Panc1 (cell line): ENCODE measurements around the gene ATG4A. TPM values are rescaled to one million over a fixed set of nuclear protein-coding genes. Genes with fewer than 3 reads are reported as not detected.

Source experiments
- ATAC-seq: fragments of 200-7000 bp; cut with Tn5 transposase; 2 replicates; pipeline ENCODE4 v1.9.1; 2020; ENCODE audit warnings: mild to moderate bottlenecking, moderate library complexity
- BruUV-seq: library from RNA; stranded (reverse); fragments of 400-500 nt; replicated peaks from 2 replicates; lab custom pipeline; 2021; lab: Mats Ljungman, UMichigan
- CTCF ChIA-PET: fragments of 300-600 bp; sonication (Branson Sonifier 250); formaldehyde crosslinking; loops from one replicate; lab custom pipeline; 2022; ENCODE audit warnings: antibody characterized with exemption; lab: Charles Lee
- POLR2A ChIA-PET: fragments of 300-600 bp; sonication (Branson Sonifier 250); formaldehyde crosslinking; loops from one replicate; lab custom pipeline; 2022; ENCODE audit warnings: antibody characterized with exemption; lab: Charles Lee
- DNase-seq: peaks from one replicate; pipeline ENCODE4 v3.0.0-alpha.2; 2010; ENCODE audit warnings: low read depth, low spot score
- H3K27ac ChIP-seq: 2 replicates; pipeline ENCODE4 v1.5.1; 2011; ENCODE audit warnings: mild to moderate bottlenecking, low read length, inconsistent platforms
- H3K27me3 ChIP-seq: fragments of 200-500 bp; sonication (Bioruptor generic); 2 replicates; pipeline ENCODE4 v1.6.0; 2014; ENCODE audit warnings: low read length, inconsistent platforms; ENCODE audit not compliant: control insufficient read depth, insufficient read depth
- H3K36me3 ChIP-seq: fragments of 200-500 bp; sonication (Bioruptor generic); 2 replicates; pipeline ENCODE4 v1.5.1; 2014; ENCODE audit warnings: inconsistent platforms, mild to moderate bottlenecking, low read length, moderate library complexity; ENCODE audit not compliant: control insufficient read depth, insufficient read depth
- H3K4me1 ChIP-seq: 2 replicates; pipeline ENCODE4 v1.5.1; 2011; ENCODE audit warnings: inconsistent platforms, mild to moderate bottlenecking, low read length, moderate library complexity; ENCODE audit not compliant: control insufficient read depth, insufficient read depth
- H3K4me3 ChIP-seq, 2 experiments: 2 replicates each; pipeline ENCODE4 v1.5.1; 2011 to 2012; ENCODE audit warnings: low read depth in 2 of 2, low read length in 2 of 2, mild to moderate bottlenecking in 2 of 2, inconsistent platforms in 1 of 2, moderate library complexity in 1 of 2
- H3K9me3 ChIP-seq: fragments of 200-500 bp; sonication (Bioruptor generic); 2 replicates; pipeline ENCODE4 v1.5.1; 2014; ENCODE audit warnings: low read depth, mild to moderate bottlenecking, inconsistent platforms, low read length, moderate library complexity; ENCODE audit not compliant: control insufficient read depth, insufficient read depth
- CTCF ChIP-seq: fragments of 450-650 bp; IDR thresholded peaks from 2 replicates; pipeline ENCODE4 v1.5.1; 2017; ENCODE audit warnings: mild to moderate bottlenecking
- POLR2AphosphoS5 ChIP-seq: IDR thresholded peaks from 2 replicates; pipeline ENCODE4 v1.6.1; 2012; ENCODE audit warnings: mild to moderate bottlenecking, low read depth, low read length, moderate library complexity
- REST ChIP-seq, 2 experiments: IDR thresholded peaks; 2 replicates each; pipeline ENCODE4 v1.6.1; 2011 to 2012; ENCODE audit warnings: low read depth in 2 of 2, control low read depth in 1 of 2, low read length in 1 of 2, mild to moderate bottlenecking in 1 of 2, moderate library complexity in 1 of 2; ENCODE audit not compliant: insufficient read depth in 1 of 2
- SIN3A ChIP-seq: IDR thresholded peaks from 2 replicates; pipeline ENCODE4 v1.6.1; 2012; ENCODE audit warnings: low read depth, mild to moderate bottlenecking, low read length, moderate library complexity, borderline replicate concordance; ENCODE audit not compliant: insufficient read depth
- TCF7L2 ChIP-seq: IDR thresholded peaks from 2 replicates; pipeline ENCODE4 v1.6.1; 2011; ENCODE audit warnings: mild to moderate bottlenecking, low read depth, low read length, inconsistent platforms
- in situ Hi-C: cut with HindIII; loops from 2 replicates; pipeline ENCODE4 v1.10.0; 2016; ENCODE audit warnings: low sequenced_read_pairs, low pct_unique_long_range_greater_than_20kb
- intact Hi-C: fragments of 100-400 bp; cut with micrococcal nuclease; formaldehyde crosslinking; loops from one replicate; pipeline ENCODE4 v1.10.0; 2022; ENCODE audit not compliant: unreplicated experiment
- total RNA-seq: library from RNA; stranded (reverse); gene quantifications from one replicate; pipeline ENCODE4 v1.2.1, GENCODE V29; 2021; ENCODE audit not compliant: unreplicated experiment

ATG4A gene
- total RNA-seq, 1 experiment from 2014 or later: 13.7 TPM

GRCh38 chrX:108126661-108127060 is 35.1 kb downstream of the ATG4A start:
- TF ChIP-seq CTCF (no peak), POLR2AphosphoS5 (no peak)
- no peak for ATAC-seq
- Histone ChIP-seq H3K27me3 (no peaks in the 10 kb centered on the region), H3K9me3 (no peaks in the 10 kb centered on the region), H3K4me1 (no peaks in the 10 kb centered on the region), H3K36me3 (no peaks in the 10 kb centered on the region), H3K4me3 (no peak overlapping the region), H3K27ac (no peak overlapping the region)
- ChIA-PET POLR2A (no interaction called here), CTCF (no interaction called here)
- in situ Hi-C loops (no loop called here), intact Hi-C loops (no loop called here)
- DNase-seq: no peak
- no TSS peak for BruUV-seq

GRCh38 chrX:108127152-108127551 is 35.6 kb downstream of the ATG4A start:
- TF ChIP-seq CTCF (no peak), REST (IDR thresholded peaks at IDR 0.05; ENCODE audit: insufficient read depth in 1 of 2, low read depth in 2 of 2, low read length in 1 of 2) (no peak), POLR2AphosphoS5 (no peak), SIN3A (no peak), TCF7L2 (no peak)
- H3K27ac ChIP-seq: no peak overlapping the region
- DNase-seq: no peak
- BruUV-seq: no TSS peak
- ChIA-PET CTCF (no interaction called here), POLR2A (no interaction called here)
- no peak for ATAC-seq
- no peaks in the 10 kb centered on the region for H3K9me3 ChIP-seq
- no peak overlapping the region for H3K4me3 ChIP-seq
- H3K4me1 ChIP-seq: no peaks in the 10 kb centered on the region
- no peaks in the 10 kb centered on the region for H3K27me3 ChIP-seq
- in situ Hi-C loops: no loop called here
- intact Hi-C loops: no loop called here
- no peaks in the 10 kb centered on the region for H3K36me3 ChIP-seq
